HG02870 (cell line): Measurements from ENCODE around the gene LIFR.
"Not testable (repeated sequence)": the region's sequence is repeated elsewhere in the genome, so short reads cannot be mapped to it uniquely, and the experiment has no call there.

Source experiments
- ATAC-seq: cut with Tn5 transposase; IDR thresholded peaks from one replicate; pipeline ENCODE4 v1.9.1; 2021; ENCODE audit warnings: mild to moderate bottlenecking, moderate library complexity; ENCODE audit not compliant: unreplicated experiment

Gene LIFR, protein sequence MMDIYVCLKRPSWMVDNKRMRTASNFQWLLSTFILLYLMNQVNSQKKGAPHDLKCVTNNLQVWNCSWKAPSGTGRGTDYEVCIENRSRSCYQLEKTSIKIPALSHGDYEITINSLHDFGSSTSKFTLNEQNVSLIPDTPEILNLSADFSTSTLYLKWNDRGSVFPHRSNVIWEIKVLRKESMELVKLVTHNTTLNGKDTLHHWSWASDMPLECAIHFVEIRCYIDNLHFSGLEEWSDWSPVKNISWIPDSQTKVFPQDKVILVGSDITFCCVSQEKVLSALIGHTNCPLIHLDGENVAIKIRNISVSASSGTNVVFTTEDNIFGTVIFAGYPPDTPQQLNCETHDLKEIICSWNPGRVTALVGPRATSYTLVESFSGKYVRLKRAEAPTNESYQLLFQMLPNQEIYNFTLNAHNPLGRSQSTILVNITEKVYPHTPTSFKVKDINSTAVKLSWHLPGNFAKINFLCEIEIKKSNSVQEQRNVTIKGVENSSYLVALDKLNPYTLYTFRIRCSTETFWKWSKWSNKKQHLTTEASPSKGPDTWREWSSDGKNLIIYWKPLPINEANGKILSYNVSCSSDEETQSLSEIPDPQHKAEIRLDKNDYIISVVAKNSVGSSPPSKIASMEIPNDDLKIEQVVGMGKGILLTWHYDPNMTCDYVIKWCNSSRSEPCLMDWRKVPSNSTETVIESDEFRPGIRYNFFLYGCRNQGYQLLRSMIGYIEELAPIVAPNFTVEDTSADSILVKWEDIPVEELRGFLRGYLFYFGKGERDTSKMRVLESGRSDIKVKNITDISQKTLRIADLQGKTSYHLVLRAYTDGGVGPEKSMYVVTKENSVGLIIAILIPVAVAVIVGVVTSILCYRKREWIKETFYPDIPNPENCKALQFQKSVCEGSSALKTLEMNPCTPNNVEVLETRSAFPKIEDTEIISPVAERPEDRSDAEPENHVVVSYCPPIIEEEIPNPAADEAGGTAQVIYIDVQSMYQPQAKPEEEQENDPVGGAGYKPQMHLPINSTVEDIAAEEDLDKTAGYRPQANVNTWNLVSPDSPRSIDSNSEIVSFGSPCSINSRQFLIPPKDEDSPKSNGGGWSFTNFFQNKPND

DNA sequence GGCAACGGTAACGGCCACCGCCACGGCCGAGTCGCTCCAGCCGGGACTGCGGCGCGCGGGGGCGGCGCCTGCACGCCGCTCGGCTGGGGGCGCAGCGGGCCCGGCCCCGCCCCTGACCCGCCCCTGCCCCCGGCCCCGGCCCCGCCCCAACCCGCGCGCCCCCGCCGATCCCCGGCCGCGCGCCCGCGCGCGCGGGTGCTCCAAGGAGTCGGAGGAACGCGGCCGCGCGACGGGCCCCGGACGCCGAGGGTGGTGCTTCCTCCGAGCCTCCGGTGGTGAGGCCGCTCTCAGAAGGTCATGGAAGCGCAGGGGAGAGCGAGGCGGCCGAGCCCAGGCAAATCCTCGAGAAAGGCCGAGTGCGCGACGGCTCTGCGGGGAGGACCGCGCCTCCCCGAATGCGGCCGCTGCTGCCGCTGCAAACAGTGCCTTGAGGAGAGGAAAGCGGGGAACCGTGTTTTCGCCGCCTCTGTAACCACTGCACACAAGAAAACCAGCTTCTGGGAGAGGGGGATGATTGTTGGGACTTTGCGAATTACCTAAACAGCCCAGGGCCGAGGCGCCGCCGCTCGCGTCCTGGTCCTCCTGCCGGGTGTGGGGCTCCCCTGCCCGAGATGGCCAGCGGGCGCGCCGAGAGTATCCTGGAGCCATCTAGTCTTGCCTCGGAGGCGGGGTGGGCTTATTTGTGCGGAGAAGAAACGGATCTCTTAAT, at the start of gene LIFR:
Gene LIFR (minus strand): TSS at position 48 of the 709 bp plus-strand sequence. CDS start 25,999 bp downstream, outside the sequence.
- peak; percentile 71 for ATAC-seq

DNA sequence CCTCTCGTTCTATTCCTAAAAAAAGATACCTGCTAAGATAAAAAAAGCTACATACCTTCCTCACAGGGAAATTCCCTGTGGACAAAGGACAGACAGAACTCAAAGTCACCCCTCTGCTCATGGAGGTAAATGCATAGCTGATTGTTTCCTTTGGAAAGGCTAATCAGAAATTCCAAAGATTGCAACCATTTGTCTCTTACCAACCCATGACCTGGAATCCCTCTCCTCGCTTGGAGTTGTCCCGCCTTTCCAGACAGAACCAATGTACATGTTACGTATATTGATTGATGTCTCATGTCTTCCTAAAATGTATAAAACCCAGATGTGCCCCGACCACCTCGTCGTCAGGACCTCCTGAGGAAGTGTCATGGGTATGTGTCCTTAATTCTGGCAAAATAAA, 49.2 kb upstream of the LIFR start:
- no peak for ATAC-seq

DNA sequence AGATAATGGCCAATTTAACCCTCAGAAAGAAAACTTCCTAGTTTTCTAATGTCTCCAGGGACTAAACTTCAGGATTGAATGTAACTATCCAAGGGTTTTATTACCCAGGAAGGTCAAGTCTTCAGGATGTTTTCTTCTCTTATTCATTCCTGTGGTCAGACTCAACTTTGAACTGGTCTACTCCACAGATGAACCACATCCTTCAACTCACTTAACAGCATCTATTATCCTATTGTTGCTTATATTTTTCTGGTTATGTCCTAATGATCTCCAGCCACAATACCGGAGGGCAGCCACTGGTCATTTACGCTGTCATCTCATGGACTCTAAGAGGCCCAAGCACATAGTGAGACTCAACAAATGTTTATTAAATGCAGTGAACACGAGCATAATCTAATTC, 47.2 kb upstream of the LIFR start:
- no peak for ATAC-seq

DNA sequence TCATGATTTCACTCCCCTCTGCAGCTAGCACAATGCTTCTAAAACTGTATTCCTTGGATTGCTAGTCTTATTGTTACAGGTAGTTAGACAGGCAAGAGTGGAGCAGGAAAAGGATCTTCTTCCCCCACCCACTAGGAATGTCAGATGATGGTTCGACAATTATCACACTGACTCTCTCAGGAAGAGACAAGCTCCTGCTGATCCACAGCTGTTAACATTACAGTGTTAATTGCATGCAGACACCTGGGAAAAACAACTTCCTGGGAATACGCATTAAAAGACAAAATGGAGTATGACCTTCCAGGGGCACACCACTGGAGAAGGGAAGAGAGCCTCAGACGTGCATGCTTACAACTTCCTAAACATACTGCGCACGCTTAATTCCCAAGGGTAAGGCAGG, 46.2 kb upstream of the LIFR start:
- no peak for ATAC-seq

DNA sequence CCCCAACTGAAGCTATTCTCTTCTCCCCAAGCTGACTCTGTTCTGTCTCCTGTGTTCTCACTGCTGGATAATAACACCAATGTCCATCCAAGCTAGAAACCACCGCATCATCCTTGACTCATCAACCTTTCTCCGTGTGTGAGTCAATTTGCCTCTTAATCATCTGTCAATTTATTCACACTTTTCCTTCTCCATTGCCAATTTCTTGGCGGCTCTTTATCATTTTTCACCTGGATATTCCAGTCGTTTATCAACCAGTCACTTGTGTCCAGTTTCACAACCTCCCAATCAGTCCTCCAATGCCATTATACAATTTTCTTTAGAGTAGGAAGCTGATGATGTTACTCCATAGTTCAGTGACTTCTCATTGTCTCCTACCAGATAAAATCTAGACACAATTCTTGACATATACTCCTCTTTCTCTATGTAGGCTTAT, 45.4 kb upstream of the LIFR start:
- no peak for ATAC-seq

DNA sequence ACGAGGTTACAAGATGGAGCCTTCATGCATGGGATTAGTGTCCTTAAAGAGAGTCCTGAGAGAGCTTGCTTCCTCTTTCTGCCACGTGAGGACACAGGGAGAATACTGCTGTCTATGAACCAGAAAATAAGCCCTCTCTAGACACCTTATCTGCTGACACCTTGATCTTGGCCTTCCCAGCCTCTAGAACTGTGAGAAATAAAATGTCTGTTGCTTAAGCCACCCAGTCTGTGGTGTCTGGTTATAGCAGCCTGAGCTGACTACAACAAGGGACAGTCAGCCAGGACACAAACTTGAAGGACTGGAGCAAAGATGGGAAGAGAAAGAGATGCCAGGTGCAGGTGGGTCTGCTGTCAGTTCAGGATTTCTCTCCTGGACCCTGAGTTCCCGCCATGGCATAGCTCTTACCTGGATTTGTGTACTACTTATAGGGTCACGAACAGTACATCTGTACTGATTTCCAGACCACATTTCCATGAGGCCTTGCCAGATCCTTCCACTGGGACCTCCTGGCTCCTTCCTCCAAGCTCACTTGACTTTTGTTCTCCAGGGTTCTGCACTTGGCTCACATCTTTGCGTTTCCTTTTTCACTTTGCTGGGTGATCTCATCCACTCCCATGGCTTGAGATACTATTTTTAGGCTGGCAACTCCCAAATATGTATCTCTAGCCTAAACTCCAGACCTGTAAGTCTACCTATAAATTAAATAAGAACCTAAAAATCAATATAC, 44.9 kb upstream of the LIFR start:
- no peak for ATAC-seq

DNA sequence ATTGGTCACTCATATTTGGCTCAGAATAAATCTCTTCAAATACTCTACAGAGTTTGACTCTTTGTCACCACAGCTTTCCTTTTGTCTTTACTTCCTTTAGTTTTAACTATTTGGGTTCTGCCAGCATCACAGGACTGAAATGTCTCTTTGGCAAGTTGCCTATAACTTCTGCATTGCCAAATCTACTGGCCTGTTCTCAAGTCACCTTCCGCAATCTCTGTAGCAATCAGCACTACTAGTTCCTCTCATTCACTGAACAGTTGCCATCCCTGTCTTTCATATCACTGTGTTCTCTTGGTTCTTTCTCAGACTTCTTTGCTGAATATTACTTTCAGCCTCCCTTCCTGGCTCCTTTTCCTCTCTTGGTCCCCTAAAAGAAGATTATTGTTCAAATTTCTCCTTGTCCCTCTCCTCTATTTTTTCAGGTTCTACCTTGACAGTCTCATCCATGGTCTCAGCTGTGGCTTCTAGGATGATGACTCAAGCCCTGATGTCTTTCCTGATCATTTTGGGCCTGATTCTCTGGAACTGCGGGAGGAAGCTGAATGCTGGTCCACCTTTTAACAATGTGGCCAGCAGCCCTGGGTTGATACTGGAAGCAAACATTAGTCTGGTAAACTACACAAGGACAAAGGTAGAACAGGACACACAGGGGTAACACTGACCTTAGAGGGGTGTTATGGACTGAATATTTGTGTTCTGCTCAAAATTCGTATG, 44.0 kb upstream of the LIFR start:
- no peak for ATAC-seq

DNA sequence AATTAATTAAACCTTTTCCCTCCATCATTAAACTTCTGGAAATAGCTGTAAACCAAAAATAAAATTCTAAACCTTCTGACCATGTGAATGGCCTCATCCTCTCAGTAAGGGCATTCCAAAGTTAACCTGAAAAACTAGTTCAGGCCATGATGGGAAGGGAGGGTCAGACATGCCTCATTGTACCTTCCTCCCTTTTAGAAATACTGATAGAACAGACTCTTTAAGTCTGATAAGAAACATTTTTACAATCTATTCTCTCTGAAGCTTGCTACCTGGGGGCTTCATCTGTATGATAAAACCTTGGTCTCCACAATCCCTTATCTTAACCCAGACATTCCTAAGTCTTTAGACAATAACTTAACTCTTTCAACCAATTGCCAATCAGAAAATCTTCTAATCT, 43.3 kb upstream of the LIFR start:
- not testable (repeated sequence) for ATAC-seq

DNA sequence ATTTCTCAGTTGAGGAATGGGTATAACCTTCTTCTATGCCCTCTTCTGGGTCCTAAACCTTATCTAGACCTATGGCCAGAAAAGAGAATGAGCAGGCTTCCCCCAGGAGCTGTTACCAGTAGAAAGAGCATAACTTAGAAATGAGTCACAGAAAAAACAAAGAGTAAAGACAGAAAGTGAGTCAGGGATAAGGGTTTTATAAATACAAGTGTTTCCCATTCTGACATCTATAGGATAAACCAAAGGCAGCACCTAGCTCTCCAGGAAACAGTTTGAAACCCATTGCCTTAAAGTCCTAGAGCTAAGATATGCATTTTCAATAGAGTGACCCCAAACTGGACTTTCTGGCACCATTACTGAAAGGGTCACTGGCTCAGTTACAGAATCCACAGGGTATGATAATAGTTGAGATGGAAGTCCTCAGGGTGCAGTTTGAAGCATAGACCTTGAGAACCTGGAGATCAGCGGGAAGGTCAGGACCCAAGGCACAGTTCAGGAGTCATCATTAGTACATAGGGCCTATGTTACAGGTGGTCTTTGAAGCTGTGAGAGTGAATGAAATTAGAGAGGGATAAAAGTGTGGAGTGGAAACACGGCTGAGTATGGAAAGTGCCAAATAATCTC, 42.7 kb upstream of the LIFR start:
- ATAC-seq: no peak

DNA sequence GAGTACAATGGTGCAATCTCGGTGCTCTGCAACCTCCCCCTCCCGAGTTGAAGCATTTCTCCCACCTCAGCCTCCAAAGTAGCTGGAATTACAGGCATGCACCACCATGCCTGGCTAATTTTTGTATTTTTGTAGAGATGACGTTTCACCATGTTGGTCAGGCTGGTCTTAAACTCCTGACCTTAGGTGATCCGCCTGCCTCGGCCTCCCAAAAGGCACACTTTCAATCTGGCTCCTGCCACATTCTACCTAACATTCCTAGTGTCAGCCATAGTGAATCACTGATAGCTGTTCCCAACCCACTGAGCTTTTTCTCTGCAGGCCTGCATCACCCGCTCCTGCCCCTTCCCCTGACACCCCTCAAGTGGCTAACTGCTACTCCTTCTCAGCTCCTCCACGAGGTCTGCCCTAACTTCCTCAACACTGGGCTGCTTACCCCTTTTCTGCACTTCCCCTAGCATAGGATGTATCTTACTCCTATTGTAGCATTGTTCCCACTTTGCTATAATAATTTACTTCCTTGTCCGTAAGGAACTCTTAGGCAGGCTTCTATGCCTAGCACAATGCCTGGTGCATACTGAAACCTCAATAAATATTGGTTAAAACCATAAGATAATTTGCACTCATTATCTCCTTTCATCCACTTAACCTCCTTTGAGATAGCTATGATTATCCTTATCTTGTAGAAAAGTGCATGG, 42.0 kb upstream of the LIFR start:
- no peak for ATAC-seq

DNA sequence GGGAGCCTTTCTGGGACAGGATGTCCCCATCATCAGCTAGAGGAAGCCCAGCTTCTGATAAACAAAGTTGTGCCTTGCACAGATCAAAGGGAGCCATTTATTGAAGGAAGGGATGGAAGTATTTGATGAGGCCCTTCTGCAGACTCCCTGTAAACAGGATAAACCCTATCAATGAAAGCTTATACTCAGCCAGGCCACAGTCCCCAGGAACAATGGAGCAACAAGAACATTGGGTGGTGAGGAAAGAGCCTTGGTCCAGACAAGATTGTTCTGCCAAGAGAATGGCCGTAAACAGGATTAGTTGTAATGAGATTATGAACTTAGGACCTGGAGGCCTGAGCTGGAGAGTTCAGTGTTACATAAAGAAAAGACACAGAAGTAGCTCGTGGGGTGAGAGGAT, 40.5 kb upstream of the LIFR start:
- ATAC-seq: no peak

DNA sequence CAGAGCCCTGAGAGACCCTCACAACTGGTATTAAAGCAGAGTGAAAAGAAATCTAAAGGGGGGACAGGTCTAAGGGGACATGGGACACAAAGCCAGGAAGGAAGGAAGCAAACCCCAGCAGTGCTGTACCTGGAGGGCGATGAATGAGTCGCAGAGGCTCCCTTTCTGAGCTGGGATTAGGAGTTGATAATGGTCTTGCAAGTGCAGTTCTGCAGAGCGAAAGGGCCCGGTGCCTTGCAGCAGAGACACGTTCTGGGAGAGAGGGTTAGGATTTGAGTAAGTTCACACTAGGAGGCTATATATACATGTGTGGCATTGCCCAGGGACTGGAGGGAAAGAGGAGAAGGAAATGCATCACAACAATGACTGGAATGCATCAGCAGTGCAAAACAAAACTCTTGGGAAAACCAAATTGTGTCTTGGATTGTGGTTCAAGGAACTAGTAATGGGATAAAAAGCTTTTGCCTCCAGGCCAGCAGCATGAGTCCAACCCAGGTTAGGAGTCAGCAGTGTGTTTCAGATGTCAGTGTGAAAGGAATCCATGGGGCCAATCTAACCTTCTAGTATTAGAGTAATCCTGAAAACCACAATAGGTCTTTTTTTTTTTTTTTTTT, 38.8 kb upstream of the LIFR start:
- no peak for ATAC-seq

DNA sequence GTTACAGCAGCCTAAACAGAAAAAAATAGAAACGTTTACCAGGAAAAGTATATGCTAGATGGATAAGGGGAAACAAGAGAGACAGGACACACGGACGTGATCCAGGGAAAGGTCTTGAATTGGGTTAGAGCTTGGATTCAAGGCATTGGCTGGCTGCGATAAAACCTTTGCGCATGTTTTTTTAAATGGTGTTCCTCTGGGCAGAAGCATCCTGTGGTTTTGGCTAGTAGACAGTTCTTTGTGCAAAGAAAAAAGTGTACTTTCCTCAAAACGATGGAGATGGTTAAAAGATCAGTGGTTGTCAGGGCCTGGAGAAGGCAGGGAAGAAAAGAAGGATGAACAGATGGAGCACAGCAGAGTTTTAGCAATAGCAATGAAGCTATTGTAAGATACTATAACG, 37.5 kb upstream of the LIFR start:
- ATAC-seq: no peak

DNA sequence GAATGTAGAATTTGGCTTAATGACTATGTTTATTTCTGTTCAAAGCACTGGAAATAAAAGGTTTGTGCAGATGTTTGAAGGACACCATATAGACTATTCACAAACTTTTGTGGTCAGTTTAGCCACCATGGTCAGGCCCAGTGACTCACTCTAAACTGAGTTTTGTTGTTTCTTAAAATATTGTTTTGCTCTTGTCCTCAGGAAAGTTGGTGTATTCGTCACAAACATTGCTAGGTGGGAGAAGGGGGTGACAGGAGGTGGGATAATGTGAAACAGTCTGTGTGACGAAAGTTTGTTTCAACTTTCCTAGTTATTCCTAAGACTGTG, 35.0 kb upstream of the LIFR start:
- ATAC-seq: no peak

DNA sequence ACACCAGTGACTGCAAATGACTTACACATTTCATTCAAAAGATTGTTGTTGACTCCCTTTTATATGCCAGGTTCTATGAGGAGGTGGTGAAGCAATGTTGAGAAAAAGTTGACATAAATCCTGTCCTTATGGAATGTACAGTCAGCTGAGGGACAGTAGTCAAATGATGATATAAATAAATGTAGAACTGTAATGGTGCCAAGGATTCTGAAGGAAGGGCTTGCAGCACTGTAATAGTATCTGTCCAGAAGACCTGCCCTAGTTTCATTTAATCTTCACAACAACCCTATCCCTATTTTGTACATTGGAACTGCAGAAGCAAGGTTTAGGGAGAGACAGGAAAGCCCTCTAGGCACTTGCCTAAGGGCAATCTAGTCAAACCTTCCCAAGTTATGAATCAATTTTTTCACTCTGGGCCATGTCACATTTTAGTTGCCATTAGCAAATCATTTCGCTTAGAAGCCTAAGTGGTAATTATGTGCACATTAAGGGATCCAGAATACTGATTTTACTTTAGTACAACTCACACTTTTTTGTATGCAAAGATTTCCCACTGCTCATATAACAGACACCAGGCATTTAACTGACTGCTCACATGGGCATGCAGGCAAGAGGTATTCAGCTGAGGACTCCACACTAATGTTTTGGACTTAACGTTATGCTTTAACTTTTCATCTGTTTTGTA, 34.5 kb upstream of the LIFR start:
- no peak for ATAC-seq

DNA sequence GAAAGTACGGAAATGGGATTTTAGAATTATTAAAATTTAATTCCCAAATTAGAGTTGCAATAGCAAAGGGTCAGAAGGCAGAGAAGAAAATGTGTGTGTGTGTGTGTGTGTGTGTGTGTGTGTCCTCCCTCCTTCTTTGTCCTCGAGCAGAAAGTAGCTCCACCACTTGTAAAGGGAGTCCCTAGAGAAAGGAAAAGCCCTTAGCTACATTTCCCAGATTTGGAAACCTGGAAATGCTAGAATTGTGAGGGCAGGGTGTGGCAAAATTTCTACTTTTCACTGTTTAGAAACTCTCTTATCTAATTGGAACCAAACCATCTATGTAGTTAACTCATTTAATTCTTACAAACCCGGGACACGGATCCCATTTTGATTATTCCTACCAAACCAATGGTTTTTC, 33.2 kb upstream of the LIFR start:
- no peak for ATAC-seq

DNA sequence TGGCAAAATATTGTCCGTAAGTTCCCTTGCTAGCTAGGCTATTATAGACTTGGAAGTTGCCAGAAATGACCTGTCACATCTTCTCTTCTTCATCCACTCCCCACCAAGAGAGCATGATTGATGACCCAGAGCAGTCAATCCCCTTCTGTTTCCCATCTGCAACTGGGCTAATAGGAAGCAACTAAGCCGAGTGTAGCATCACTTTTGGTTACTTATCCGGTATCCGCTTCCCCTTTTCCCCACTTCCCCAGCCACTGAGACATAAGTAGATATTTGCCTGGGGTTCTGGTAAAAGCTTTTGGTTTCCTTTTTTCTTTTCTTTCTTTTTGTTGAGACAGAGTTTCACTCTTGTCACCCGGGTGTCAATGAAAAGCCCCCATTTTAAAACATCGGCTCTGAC, 29.4 kb upstream of the LIFR start:
- ATAC-seq: no peak

DNA sequence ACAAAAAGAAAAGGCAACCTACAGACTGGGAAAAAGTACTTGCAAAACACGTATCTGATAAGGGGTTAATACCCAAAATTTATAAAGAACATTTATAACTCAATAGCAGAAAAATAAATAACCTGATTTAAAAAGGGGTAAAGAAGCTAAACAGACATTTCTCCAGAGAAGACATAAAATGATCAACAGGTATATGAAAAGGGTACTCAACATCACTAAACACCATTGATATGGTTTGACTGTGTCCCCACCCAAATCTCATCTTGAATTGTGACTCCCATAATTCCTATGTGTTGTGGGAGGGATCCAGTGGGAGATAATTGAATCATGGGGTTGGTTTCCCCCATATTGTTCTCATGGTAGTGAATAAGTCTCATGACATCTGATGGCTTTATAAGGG, 27.1 kb upstream of the LIFR start:
- no peak for ATAC-seq
